Hematopoietic multipotent progenitor cell treated with erythropoietin and hydrocortisone succinate and interleukin-3 and kit ligand, for 17 days (in vitro differentiated cells): ENCODE data around the gene CALML3.

Experiments
- DNase-seq: peaks from one replicate; pipeline ENCODE4 v3.0.0-alpha.2; 2015; ENCODE audit warnings: low spot score

Gene CALML3

GRCh38 chr10:5525561-5526341 lies 990 bp downstream of the CALML3 start:
- DNase-seq, result no peak

DNA sequence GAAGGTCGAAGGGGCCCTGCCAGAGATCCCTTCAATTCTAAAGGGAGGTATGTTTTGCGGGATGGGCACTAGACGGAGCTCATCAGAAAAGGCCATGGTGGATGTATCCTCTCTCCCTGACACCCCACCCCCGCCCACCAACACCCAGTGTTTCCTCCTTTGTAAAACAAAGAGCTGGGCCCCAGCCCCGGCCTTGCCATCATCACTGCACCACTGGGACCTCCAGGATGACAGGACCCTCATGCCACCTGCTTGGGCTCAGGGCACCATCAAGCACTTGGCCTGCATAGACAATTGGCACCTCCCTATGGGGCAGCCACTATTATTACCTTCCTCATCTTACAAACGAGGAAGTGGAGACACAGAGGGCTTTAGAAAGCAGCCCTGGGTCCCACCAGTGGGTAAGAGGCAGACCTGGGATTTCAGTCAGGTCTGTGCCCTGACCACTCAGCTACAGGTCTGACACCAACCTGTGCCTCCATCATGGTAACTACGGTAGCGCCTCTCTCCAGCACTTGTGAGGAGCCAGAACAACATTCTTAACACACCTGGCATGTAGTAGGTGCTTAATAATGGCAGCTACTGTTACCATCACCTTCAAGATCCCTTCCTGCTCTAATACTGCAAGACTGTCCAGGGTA lies 2.0 kb downstream of the CALML3 start:
- DNase-seq, result no peak

DNA sequence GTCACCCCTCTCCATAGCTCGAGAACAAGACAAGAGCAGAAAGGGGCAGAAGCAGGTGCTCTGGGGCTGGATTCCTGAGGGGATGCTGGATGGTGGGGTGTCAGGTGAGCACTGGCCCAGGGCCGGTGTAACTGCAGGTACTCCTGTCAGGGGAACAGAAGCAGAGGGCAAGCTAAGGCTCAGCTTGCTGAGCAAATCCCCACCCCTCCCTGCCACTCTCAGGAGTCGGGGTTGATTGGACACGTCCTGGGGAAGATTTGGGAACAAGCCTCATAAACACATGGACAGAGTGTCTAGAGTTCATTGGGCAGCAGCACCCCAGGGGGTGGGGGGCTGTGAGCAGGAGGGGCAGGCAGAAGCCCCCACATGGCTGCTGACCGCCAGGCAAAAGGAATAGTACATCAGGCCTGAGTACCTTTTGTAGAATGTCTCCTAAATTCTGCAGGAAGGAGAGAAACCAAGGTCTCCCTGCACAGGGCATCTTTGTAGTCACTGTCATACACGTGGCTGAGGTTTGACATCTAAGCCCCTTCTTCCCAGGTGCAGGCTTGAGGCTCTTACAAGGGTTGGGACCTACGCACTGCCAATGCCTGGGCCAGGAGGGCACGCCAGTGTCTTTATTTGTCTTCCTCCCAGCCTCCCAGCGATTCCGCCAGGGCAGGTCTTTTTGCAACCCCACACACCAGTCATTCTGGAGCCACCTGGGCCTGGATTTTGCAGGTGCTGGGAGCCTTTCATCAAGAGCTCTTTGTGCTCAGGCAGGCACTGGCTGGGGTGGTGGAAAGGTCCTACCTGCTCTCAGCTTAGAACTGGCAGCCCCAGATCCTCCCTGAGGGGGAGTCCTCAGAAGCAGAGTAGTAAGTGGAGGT lies 2.8 kb downstream of the CALML3 start:
- DNase-seq, result no peak

DNA sequence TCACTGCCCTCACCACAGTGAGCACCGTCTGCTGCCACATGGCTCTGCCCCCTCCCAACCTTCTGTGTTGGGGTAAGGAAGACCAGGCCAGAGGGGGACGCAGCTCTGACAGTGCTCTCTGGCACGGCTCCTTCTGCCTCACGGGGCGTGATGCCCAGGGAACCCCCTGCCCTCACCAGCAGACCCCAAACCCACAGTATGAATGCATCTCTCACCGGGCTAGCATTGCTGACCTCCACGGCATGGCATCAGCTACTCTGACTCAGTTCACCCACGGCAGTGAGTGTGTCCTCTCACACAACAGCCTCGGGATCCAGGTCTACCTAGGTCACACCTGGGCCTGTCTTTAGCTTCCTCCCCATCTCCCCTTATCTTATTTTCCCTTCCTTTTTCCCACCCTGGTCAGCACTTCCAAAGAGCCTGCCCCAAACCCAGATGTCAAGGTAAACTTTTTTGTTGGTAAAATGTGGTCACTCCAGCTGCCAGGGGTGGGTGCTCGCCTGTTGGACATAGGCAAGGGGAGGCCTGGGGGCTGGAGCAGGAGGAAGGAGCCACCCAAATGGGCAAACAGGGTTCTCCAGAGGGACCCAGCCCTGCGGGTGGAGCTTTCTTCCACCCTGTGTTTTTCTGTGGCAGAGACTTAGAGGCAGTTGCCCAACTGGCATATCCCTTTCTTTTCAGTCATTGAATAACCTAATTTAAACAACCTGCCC lies 4.4 kb downstream of the CALML3 start:
- no peak for DNase-seq

- DNase-seq, result no peak
Measured at GRCh38 chr10:5529702-5530411, 5.1 kb downstream of the CALML3 start.

DNA sequence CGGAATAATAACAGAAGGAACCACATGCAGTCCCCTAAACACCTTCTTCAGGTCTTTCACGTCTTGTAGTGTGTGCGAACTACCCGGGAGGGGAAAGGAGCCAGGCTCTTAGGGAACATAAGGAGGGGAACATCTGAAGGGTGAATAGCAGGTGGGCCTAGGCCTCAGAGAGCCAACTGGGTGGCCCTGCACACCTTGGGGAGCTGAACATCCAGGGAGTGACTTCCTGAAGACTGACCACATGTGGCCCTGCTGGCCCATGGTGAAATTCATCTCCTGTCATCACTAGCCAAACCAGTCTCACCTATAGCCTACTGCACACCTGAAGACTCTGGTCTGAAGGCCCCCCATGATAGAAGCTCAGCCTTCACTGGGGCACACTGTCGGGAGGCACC lies 5.6 kb downstream of the CALML3 start:
- no peak for DNase-seq

- DNase-seq, result no peak
Measured at GRCh38 chr10:5530846-5531557, 6.2 kb downstream of the CALML3 start.

DNA sequence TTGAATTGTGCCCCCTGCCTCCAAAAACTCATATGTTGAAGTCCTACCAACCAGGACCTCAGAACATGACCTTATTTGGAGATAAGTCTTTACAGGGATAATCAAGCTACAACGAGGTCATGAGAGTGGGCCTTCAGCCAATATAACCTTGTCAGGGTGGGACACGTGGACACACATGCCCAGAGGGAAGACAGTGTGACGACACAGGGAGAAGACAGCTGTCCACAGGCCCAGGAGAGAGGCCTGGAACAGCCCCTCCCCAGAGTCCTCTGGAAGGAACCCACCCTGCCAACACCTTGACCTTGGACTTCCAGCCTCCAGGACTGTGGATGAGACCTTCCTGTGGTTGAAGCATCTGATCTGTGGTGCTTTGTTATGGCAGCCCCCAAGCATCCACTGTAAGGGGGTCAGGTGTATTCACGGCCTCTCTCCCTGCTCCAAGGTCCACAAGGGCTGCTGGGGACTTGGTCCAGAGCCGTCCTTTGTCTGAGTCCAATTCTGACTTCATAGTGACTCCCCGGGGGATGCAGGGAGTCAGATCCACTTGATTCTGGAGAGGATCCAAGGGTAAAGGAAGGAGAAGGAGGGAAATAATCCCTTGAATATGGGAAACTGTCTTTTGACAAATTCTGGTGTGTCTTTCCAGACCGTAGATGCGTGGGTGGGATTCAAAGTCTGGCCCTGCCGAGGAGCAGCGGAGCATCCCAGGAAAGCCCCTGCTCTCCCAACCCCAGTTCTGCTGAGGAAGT lies 7.0 kb downstream of the CALML3 start:
- no peak for DNase-seq

DNA sequence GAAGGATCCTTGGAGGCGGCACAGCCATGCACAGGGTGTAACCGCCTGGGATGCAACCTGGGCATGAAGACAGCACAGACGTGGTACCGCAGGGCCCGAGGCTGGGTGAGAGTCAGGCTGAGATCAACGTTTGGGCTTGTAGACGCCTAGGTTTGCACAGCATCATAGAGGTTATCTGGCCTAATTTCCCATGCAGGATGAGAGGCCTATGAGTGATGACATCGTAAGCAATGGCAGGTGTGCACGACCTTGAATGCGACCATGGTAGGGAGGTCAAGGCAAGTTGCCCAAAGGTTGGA lies 7.5 kb downstream of the CALML3 start:
- no peak for DNase-seq

DNA sequence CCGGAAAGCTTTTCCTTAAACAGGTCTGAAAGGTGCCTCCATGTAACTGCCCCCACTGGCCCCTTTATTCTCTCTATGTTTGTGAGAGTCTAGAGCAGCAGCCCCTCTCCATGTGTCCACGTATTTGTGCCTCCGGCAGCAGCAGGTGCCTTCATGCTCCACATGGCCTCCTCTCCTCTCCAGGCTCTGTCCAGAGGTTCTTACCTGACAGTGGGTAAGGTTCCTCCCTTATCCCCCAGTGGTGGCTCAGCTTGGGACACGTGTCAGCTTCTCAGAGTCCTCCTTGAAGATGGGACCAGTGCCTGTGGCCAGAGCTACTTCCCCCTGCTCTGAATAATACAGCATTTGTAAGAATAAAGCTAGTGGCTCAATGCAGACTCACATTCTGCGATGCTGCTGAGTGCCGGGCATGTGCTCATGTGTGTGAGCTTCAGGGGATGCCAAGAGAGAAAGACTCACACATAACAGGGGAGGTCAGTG lies 7.9 kb downstream of the CALML3 start:
- DNase-seq, result no peak

DNA sequence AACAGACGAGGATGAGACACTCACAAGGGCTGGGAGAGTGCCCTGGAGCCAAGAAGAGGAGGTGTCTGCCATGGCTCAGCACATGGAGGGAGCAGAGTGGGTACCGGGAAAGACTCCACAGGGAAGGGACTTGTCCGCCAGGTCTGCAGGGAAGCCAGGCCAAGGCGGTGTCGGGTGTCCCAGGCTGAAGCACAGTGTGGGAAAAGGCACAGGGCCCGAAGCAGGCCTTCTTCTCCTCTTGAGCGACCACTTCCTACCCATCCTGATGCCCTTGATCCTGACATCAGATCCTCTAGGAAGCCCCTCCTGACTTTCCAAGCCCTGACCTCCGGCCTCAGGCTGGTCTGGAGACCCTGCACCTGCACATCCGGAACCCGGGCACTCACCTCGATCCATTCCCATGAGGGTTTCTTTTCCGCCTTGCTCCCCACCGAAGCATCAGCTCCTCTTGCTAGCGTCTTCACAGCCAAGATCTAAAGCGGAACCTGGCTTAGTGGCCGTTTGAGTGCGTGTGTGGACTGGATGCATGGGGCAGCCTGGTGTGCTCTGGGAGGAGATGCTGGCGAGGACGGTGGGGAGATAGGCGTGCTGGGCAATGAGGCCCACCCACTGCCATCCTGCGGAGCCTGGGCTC lies 8.5 kb downstream of the CALML3 start:
- DNase-seq, result no peak

DNA sequence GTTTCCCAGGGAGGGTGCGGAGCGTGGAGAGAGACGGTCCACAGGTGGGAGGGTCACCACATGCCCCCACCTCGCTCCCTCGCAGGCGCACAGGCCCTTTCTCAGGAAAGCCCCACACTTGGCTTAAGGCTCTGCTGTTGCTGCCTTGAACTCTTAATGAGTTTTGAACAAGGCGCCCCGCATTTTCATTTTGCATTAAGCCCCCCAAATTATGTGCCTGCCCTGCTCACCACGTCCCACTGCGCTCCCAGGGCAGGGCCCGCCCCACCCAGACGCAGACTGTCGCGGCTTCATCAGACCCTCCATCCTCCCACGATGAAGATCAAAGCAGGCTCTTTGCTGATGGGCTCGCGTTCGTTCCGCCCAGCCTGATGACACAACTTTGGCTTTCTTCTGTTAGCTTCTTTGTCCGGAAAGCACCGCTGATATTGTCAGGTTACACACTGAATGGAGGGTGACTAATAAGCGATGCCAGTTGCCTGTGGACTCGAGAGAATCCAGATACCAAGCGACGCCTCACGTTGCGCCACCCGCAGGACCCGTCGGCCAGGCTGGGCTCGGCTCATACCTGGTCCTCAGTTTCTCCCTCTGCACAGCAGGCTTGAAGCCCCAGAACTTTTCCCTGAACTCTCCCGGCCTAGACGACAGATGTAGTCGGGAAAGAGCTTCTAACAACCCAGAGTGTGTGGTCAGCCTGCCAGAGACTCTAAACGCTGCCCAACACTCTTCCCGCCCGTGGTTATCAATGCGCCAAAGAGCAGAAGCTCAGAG lies 9.5 kb downstream of the CALML3 start:
- DNase-seq, result no peak

- DNase-seq, result no peak
Measured at GRCh38 chr10:5534880-5535856, 10.4 kb downstream of the CALML3 start.

GRCh38 chr10:5536486-5537081 lies 11.8 kb downstream of the CALML3 start:
- DNase-seq, result no peak

DNA sequence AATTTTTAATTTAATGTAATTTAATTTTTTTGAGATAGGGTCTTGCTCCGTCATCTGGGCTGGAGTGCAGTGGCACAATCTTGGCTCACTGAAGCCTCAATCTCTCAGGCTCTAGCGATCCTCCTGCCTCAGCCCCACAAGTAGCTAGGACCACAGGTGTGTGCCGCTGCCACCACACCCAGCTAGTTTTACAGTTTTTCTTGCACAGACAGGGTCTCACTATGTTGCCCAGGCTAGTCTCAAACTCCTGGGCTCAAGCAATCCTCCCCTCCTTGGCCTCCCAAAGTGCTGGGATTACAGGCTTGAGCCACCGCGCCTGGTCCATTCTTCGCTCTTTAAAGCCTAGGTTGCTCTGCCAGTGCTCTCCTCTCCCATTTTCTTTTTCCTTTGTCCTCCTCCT lies 12.9 kb downstream of the CALML3 start:
- no peak for DNase-seq

DNA sequence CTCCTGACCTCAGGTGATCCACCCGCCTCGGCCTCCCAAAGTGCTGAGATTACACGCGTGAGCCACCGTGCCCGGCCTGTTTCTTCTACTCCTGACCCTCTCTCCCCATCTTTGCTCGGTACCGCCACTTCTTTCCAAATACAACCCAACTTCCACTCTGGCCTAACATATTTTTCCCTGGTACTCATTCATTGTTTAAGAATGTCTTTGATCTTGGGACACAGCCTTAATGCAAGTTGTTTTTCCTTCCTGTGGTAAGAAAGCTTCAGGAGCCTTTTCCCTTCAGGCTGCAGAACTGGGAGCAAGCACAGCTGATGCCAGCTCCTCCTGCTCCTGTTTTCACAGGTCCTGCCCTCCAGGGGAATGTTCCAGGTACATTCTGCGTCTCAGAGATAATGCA lies 13.7 kb downstream of the CALML3 start:
- no peak for DNase-seq

DNA sequence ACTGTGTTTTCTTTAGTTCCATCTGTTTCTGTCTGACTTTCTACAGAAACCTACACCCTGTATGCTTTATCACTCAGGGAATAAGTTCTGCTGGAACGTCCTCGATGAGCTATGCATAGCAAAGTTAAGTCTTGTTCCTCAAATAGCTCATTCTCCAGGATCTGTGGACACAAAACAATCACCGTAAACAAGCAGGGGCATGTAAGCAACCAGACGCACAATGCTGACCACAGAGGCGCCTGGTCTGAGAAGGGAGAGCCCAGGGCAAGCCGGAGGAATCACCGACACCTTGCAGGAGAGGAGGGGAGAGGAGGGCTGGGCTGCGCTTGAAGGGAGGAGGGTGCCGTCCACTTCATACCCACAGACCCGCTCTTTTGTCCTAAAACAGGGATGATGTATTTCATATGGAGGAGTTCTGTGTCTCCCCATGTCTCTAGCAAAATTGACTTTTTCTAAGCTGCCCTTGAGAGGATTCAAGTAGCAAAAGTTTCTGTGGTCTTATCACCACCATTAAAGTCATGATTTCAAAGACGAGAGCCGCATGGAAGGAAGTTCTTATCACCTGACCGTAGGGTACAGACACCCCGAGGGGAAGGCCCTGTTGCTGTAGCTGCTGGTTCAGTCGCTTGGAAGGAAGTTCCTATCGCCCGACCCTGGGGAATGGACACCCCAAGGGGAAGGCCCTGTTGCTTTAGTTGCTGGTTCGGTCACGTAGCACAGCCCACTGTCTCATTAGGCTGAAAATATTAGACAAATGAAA lies 14.3 kb downstream of the CALML3 start:
- no peak for DNase-seq
